ENCODE data around the gene CUBN.

DNA sequence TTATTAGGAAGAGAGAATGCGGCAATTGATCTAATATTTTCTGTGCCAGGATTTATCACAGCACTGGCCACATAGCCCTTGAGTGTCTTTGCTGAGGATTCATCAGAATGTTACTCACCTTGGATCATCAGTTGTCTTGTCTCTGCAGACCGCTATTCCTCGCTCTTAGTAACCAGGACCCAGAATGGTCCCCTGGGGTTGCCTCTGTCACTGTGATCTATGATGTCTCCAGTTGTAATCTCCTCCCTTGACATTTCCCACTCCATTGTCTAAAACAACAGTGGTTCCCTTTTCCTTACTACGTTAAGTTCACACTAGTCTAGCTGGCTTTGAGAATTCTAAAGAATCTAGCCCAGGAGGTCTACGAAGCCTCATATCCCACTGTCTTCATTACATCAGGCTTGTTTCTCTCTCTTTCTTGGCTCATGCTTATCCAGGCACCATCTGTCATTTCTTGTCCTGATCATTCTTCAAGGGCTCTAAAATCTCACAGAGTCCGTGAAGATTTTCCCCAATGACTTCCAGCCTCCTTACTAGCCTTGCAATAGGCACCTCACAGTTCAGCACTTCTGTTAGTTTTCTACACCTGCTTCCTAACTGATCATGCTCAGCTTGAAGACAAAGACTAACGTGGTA is 125.8 kb downstream of the CUBN start:
- TF ChIP-seq, protein P1, sequence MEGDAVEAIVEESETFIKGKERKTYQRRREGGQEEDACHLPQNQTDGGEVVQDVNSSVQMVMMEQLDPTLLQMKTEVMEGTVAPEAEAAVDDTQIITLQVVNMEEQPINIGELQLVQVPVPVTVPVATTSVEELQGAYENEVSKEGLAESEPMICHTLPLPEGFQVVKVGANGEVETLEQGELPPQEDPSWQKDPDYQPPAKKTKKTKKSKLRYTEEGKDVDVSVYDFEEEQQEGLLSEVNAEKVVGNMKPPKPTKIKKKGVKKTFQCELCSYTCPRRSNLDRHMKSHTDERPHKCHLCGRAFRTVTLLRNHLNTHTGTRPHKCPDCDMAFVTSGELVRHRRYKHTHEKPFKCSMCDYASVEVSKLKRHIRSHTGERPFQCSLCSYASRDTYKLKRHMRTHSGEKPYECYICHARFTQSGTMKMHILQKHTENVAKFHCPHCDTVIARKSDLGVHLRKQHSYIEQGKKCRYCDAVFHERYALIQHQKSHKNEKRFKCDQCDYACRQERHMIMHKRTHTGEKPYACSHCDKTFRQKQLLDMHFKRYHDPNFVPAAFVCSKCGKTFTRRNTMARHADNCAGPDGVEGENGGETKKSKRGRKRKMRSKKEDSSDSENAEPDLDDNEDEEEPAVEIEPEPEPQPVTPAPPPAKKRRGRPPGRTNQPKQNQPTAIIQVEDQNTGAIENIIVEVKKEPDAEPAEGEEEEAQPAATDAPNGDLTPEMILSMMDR (IDR thresholded peaks at IDR 0.05), result no peak
- TF ChIP-seq POLR2A (IDR thresholded peaks at IDR 0.05), result no peak
